Activated naive CD8-positive, alpha-beta T cell treated with anti-CD3 and anti-CD28 coated beads, Interleukin-2, amount 10 ng/mL, durations not matched to agents 7 days and 5 days (primary cell): ENCODE measurements around the gene ATP8B2. TPM values are rescaled to one million over a fixed set of nuclear protein-coding genes. Genes with fewer than 3 reads are reported as not detected.

Experiments
- ATAC-seq: fragments of 150-1000 bp; cut with Tn5 transposase; one replicate; pipeline ENCODE4 v1.10.0; 2021; ENCODE audit warnings: low read depth, moderate library complexity
- POLR2A ChIA-PET: fragments of 350-600 bp; sonication (Branson Sonifier 250); formaldehyde crosslinking; loops from one replicate; lab custom pipeline; 2021; ENCODE audit warnings: antibody characterized with exemption; lab: Charles Lee
- DNase-seq: peaks from one replicate; pipeline ENCODE4 v3.0.0; 2021
- H3K27ac Mint-ChIP-seq: one replicate; pipeline ENCODE4 v1.8.0; 2022; ENCODE audit warnings: mild to moderate bottlenecking, mixed read lengths
- H3K27me3 Mint-ChIP-seq: one replicate; pipeline ENCODE4 v1.8.0; 2022; ENCODE audit warnings: mild to moderate bottlenecking, moderate library complexity, mixed read lengths
- H3K36me3 Mint-ChIP-seq: one replicate; pipeline ENCODE4 v1.8.0; 2021; ENCODE audit warnings: mild to moderate bottlenecking, mixed read lengths
- H3K4me1 Mint-ChIP-seq: one replicate; pipeline ENCODE4 v1.8.0; 2021; ENCODE audit warnings: mixed read lengths
- H3K4me3 Mint-ChIP-seq: one replicate; pipeline ENCODE4 v1.8.0; 2022; ENCODE audit warnings: mild to moderate bottlenecking, moderate library complexity, mixed read lengths
- H3K9me3 Mint-ChIP-seq: one replicate; pipeline ENCODE4 v1.8.0; 2021; ENCODE audit warnings: mixed read lengths
- total RNA-seq, 2 experiments: library from RNA; stranded (reverse); gene quantifications; one replicate each; pipeline ENCODE4 v1.2.3, GENCODE V29; 2021

ATP8B2 gene
- total RNA-seq, 2 experiments from 2014 or later = 91.2 to 95.4 TPM

DNA sequence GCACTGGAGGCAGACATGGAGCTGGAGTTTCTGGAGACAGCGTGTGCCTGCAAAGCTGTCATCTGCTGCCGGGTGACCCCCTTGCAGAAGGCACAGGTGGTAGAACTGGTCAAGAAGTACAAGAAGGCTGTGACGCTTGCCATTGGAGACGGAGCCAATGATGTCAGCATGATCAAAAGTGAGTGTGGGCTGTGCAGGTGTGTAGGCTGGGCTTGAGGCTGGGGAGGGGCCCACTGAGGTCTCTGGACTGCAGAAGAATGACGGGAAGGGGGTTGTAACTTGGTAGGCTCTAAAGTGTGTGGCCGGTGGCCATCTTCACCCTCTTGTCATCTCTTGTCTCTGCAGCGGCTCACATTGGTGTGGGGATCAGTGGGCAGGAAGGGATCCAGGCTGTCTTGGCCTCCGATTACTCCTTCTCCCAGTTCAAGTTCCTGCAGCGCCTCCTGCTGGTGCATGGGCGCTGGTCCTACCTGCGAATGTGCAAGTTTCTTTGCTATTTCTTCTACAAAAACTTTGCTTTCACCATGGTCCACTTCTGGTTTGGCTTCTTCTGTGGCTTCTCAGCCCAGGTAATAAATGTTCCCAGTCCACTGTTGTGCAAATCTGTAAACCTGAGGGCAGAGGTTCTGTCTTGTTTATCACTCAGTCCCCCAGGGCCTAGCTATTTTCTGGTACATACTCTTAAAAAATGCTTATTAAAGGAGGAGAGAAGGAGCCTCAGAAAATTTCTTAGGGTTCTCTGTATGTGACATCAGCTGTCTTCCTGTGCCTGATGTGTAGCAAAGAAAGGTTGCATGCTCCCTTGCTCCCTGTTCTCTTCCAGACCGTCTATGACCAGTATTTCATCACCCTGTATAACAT, 19.9 kb downstream of the ATP8B2 start:
- POLR2A ChIA-PET = interaction anchor here (0.6 to 4.6 kb wide), 5 partner anchors 9 to 163 kb away, joined by 3 to 33 read pairs (median 4); partner anchors contain the start of gene ATP8B2

DNA sequence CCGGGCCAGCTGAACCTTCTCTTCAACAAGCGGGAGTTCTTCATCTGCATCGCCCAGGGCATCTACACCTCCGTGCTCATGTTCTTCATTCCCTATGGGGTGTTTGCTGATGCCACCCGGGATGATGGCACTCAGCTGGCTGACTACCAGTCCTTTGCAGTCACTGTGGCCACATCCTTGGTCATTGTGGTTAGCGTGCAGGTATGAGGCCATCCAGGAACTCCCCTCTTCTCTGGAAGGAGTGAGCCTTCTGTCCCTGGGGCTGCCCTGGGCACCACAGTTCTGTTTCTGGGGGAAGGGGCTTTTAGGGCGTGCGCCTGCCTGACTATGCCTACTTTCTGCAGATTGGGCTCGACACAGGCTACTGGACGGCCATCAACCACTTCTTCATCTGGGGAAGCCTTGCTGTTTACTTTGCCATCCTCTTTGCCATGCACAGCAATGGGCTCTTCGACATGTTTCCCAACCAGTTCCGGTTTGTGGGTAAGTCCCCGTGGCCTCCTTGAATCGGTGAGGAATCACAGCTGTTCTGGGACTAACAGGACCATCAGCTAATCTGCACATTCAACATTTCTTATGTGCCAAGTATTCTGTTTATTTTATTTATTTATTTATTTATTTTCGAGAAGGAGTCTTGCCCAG, 21.1 kb downstream of the ATP8B2 start:
- H3K9me3 Mint-ChIP-seq = no peaks in the 10 kb centered on the region
- peaks cover 37% of the 10 kb centered on the region for H3K4me1 Mint-ChIP-seq
- ATAC-seq = no peak
- DNase-seq = no peak
- no peak overlapping the region for H3K4me3 Mint-ChIP-seq
- no peak overlapping the region for H3K27ac Mint-ChIP-seq
- H3K27me3 Mint-ChIP-seq = no peaks in the 10 kb centered on the region
- POLR2A ChIA-PET = interaction anchor here (2.3 kb wide), 1 partner anchor 21 kb away, joined by 8 read pairs; the partner anchor contains the start of gene ATP8B2
- peaks cover 47% of the 10 kb centered on the region for H3K36me3 Mint-ChIP-seq

More for the DNA sequence above, 19.9 kb downstream of the ATP8B2 start:
- Mint-ChIP-seq H3K9me3 (no peaks in the 10 kb centered on the region), H3K4me3 (no peak overlapping the region), H3K4me1 (peaks cover 43% of the 10 kb centered on the region), H3K27me3 (no peaks in the 10 kb centered on the region), H3K36me3 (peaks cover 59% of the 10 kb centered on the region), H3K27ac (peak overlapping the region; percentile 12)
- peak; percentile 79 for DNase-seq
- no peak for ATAC-seq

DNA sequence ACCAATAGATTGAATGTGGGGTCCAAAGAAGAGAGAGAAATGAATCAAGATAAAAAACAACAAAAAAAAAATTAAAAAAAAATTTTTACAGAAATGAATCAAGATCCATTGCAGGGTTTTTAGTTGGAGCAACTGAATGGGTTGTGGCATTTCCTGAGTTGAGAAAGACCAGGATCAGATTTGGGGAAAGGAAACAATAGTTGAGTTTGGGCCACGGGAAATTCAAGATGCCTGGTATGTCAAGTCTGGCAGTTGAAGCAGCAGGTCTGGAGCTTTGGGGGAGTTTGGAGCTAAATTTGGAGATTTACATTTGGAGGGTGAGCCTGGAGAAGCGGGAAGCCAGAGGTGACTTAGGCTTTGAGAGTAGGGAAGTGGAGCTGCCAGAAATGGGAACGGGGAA, 22.6 kb downstream of the ATP8B2 start:
- H3K4me1 Mint-ChIP-seq = peaks cover 32% of the 10 kb centered on the region
- DNase-seq (no peak), ATAC-seq (no peak)
- H3K4me3 Mint-ChIP-seq = no peak overlapping the region
- POLR2A ChIA-PET = interaction anchor here (0.5 to 0.6 kb wide), 2 partner anchors 43 to 79 kb away, joined by 4 to 6 read pairs; no protein-coding TSS in a partner anchor
- H3K27me3 Mint-ChIP-seq = peaks cover 8% of the 10 kb centered on the region
- no peak overlapping the region for H3K27ac Mint-ChIP-seq
- H3K36me3 Mint-ChIP-seq = peaks cover 35% of the 10 kb centered on the region
- no peaks in the 10 kb centered on the region for H3K9me3 Mint-ChIP-seq

DNA sequence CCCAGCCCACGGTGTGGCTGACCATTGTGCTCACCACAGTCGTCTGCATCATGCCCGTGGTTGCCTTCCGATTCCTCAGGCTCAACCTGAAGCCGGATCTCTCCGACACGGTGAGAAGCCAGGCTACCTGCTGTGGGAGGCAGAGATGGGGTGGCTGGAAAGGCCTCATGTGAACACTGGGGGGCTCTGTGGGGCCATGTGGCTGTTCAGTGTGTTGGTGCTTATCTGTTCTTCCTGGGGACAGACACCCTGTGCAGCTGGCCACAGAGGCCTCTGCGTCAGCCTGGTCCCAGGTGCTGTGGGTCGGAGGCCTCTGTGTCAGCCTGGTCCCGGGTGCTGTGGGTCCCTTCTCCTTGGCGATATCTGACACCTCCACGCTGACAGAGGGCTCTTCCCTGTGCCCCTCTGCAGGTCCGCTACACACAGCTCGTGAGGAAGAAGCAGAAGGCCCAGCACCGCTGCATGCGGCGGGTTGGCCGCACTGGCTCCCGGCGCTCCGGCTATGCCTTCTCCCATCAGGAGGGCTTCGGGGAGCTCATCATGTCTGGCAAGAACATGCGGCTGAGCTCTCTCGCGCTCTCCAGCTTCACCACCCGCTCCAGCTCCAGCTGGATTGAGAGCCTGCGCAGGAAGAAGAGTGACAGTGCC, 23.2 kb downstream of the ATP8B2 start:
- no peak for ATAC-seq
- Mint-ChIP-seq H3K4me3 (no peak overlapping the region), H3K27ac (no peak overlapping the region), H3K4me1 (peaks cover 33% of the 10 kb centered on the region), H3K9me3 (no peaks in the 10 kb centered on the region), H3K27me3 (peaks cover 13% of the 10 kb centered on the region), H3K36me3 (peaks cover 32% of the 10 kb centered on the region)
- DNase-seq = no peak
- POLR2A ChIA-PET = interaction anchor here (0.5 kb wide), 1 partner anchor 15 kb away, joined by 3 read pairs; no protein-coding TSS in a partner anchor

DNA sequence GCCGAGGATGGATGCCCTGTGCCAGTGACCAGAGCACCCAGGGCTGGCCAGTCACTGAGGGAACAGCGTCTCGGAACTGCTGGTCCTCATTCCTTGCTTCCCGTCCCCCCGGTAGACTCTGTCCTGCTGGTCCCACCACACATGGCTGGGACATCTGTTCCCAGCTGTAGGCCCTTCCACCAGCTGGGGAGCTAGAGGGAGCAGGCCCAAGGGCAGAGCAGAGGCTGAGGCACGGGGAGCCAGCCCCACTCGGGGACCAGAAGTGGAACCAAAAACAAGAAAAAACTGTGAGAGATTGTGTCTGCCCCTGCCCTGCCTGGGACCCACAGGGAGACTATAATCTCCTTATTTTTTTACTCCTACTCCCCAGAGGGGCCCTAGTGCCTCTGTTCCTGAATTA, 23.8 kb downstream of the ATP8B2 start:
- Mint-ChIP-seq H3K4me1 (peaks cover 34% of the 10 kb centered on the region), H3K9me3 (no peaks in the 10 kb centered on the region), H3K27me3 (peaks cover 19% of the 10 kb centered on the region), H3K36me3 (peaks cover 26% of the 10 kb centered on the region), H3K4me3 (no peak overlapping the region), H3K27ac (no peak overlapping the region)
- no peak for ATAC-seq
- POLR2A ChIA-PET = interaction anchor here (0.5 kb wide), 1 partner anchor 16 kb away, joined by 3 read pairs; no protein-coding TSS in a partner anchor
- DNase-seq = no peak

DNA sequence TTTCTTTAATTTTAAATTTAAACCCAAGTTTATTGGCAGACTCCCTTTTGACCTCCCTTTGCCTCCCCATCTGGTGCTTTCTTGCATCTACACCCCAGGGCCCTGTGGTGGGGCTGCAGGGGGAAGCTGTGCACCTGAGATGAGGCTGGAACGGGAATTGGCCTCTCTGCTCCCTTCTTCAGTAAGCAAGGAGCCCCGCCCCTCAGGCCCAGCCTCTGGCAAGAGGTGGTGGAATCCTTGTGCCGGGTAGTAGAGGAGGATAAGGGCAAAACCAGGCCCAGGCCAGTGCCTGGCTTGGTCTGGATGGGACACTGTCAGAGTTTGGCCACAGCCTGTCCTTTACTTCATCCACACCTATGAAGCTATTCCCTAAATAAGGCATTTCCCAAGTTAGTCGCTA, 25.1 kb downstream of the ATP8B2 start:
- Mint-ChIP-seq H3K27me3 (peaks cover 21% of the 10 kb centered on the region), H3K4me1 (peaks cover 27% of the 10 kb centered on the region), H3K9me3 (no peaks in the 10 kb centered on the region), H3K36me3 (peaks cover 16% of the 10 kb centered on the region), H3K4me3 (no peak overlapping the region), H3K27ac (no peak overlapping the region)
- no peak for ATAC-seq
- no peak for DNase-seq
- POLR2A ChIA-PET = no interaction called here

DNA sequence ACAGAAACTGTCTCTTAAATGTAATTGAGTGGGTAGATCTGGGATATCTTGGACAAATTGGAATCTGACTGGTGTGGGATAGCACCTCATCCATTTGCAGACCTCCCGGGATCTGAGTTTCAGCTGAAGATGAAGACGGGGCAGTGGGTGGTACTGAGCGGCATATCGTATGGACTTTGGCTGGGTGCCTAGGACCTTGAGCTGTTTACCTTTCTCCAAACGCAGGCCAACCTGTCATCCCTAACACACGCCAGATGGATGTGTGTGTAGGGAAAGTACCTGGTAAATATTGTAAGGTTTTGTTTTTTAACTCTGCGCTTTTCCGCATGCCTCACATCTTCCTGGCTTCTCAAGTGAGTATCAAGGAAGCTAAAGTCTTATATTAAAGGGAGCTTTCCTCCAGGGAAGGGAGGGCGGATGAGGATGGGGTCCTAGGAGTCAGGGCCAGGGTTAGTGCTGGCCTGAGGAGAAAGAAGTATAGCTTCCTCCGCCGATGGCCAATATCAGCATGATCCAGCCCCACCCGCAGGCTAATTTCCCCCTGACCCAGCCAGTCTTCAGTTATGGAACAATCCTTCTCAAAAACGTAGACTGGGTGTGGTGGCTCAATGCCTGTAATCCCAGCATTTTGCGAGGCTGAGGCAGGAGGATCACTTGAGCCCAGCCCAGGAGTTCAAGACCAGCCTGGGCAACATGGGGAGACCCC, 26.2 kb downstream of the ATP8B2 start:
- H3K4me1 Mint-ChIP-seq = peaks cover 23% of the 10 kb centered on the region
- H3K9me3 Mint-ChIP-seq = no peaks in the 10 kb centered on the region
- H3K36me3 Mint-ChIP-seq = peaks cover 11% of the 10 kb centered on the region
- POLR2A ChIA-PET = no interaction called here
- ATAC-seq = no peak
- no peak overlapping the region for H3K4me3 Mint-ChIP-seq
- H3K27ac Mint-ChIP-seq = no peak overlapping the region
- DNase-seq = no peak
- H3K27me3 Mint-ChIP-seq = peaks cover 21% of the 10 kb centered on the region

DNA sequence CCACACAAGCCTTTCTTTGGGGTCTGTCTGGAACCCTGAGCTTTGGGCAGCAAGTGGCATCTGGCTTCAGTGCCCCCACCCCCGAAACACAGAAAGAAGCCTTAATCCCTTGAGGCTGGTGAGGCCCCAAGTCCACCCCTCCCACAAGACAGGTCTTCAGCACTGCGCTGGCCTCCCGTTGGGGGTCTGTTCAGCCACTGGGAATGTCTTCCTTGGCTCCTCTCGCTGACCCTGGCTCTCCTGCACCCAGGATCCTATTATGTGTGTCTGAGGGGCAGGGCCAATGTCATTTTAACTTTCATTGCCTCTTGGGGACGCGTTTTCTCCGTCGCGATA, 26.9 kb downstream of the ATP8B2 start:
- peaks cover 9% of the 10 kb centered on the region for H3K36me3 Mint-ChIP-seq
- peaks cover 21% of the 10 kb centered on the region for H3K27me3 Mint-ChIP-seq
- no peaks in the 10 kb centered on the region for H3K9me3 Mint-ChIP-seq
- peaks cover 19% of the 10 kb centered on the region for H3K4me1 Mint-ChIP-seq
- H3K27ac Mint-ChIP-seq = no peak overlapping the region
- no peak for DNase-seq
- H3K4me3 Mint-ChIP-seq = peak overlapping the region; percentile 83
- ATAC-seq = no peak
- POLR2A ChIA-PET = interaction anchor here (1.3 kb wide), 1 partner anchor 17 kb away, joined by 4 read pairs; no protein-coding TSS in a partner anchor

DNA sequence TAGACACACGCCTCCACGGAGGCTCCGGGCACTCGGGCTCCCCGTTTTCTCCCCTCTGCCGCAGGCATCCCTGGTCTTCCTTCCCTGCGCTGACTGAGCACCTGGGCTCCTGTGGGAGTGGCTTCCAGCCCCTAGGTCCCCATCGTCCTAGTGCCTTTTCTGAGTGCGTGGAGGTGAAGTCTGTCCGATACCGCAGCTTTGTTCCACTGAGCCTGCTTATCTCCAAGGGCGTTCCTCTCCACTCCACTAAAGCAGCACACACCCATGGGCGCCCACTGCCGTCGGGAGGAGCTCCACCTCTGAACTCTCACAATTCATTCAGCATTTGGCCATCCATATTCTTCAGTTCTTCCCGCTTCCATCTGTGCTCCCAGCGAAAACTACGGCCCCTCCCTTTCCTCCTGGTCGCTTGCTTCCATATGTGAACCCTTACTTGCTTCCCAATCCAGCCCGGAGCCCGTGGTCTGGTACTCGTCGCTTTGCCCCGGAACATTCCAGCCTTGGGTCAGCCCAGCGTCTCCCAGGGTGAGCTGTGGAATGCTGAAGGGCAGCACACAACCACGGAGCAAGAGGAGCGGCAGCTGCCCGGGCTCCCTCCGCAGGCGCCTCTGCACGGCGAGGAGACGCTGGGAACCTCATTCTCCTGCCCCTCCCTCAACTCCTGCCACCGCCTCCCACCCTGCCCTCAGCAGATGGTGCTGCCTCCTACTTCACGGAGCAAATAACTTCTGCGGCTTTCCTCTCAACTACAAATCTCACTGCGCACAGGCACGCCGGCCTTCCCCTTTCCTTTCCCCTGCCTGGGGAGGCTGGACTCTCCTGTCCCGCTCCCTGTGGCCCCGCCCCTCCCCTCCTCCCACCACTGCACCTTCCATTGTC, 27.5 kb downstream of the ATP8B2 start:
- Mint-ChIP-seq H3K36me3 (peaks cover 6% of the 10 kb centered on the region), H3K4me3 (peak overlapping the region; percentile 83), H3K27me3 (peaks cover 21% of the 10 kb centered on the region), H3K4me1 (peaks cover 19% of the 10 kb centered on the region), H3K27ac (peak overlapping the region; percentile 41), H3K9me3 (no peaks in the 10 kb centered on the region)
- POLR2A ChIA-PET = interaction anchor here (0.6 to 1.3 kb wide), 2 partner anchors 17 to 169 kb away, joined by 4 read pairs; no protein-coding TSS in a partner anchor
- ATAC-seq (peak; percentile 55), DNase-seq (no peak)

DNA sequence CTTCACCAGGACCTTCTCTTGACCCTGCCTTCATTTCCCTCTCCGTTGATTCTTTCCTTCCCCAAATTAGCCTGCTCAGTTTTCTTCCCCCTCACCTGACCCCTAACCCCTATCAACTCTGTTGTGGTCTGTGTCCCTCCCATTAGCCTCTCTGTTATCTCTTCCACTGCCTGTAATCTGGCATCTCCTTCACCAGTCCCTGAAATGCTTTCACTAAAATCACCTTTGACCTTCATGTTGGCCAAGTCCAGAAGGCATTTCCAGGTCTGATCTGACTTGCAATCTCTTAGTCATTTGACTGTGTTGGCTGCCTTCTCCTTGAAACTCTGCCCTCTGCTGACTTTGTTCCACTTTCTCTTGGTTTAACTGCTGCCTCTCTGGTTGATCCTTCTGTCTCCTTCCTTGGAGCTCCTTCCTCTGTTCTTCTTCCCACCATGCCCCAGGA, 28.2 kb downstream of the ATP8B2 start:
- DNase-seq (no peak), ATAC-seq (peak; percentile 49)
- Mint-ChIP-seq H3K27ac (no peak overlapping the region), H3K4me1 (peaks cover 19% of the 10 kb centered on the region), H3K27me3 (peaks cover 21% of the 10 kb centered on the region), H3K9me3 (no peaks in the 10 kb centered on the region), H3K4me3 (peak overlapping the region; percentile 83), H3K36me3 (peaks cover 6% of the 10 kb centered on the region)
- POLR2A ChIA-PET = interaction anchor here (1.3 kb wide), 1 partner anchor 18 kb away, joined by 4 read pairs; no protein-coding TSS in a partner anchor

DNA sequence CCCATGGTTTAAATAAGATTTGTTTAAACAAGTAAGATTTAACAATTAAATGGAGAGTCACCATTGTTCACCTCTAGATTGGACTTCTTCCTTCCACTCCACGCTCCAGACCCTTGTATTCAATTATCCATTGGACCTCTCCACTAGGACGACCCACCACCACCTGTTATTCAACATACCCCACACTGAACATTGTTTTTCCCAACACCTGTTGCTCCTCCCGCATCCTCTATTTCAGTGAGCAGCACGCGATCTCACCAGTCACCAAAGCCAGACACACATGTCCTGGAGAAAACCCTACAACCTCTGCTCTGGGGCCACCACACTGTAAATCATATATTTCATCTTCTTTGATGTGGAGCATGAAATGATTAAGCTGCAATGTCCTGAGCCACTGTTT, 28.6 kb downstream of the ATP8B2 start:
- peaks cover 6% of the 10 kb centered on the region for H3K36me3 Mint-ChIP-seq
- no peak for DNase-seq
- POLR2A ChIA-PET = no interaction called here
- ATAC-seq = no peak
- H3K27me3 Mint-ChIP-seq = peaks cover 21% of the 10 kb centered on the region
- peaks cover 19% of the 10 kb centered on the region for H3K4me1 Mint-ChIP-seq
- no peak overlapping the region for H3K4me3 Mint-ChIP-seq
- H3K9me3 Mint-ChIP-seq = no peaks in the 10 kb centered on the region
- H3K27ac Mint-ChIP-seq = no peak overlapping the region

DNA sequence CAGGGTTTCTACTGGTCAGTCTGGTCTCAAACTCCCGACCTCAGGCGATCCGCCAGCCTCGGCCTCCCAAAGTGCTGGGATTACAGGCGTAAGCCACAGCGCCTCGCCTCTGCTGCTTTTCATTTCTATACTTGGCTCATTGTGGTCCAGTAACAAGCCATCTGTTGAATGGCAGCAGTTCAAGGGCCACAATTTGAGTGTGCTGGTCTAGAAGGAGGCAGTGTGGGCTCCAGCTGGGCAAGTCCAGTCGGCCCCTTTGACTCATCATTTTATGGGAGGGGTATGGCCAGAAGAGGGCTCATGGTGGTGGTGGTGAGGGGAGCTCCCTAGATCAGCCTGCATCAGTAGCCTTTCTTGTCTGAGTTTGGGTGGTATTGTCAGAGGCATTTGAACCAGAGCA, 33.2 kb downstream of the ATP8B2 start:
- peaks cover 14% of the 10 kb centered on the region for H3K27me3 Mint-ChIP-seq
- no peak overlapping the region for H3K4me3 Mint-ChIP-seq
- no peak overlapping the region for H3K27ac Mint-ChIP-seq
- DNase-seq = no peak
- peaks cover under 1% of the 10 kb centered on the region for H3K36me3 Mint-ChIP-seq
- peaks cover 1% of the 10 kb centered on the region for H3K9me3 Mint-ChIP-seq
- POLR2A ChIA-PET = no interaction called here
- peaks cover 6% of the 10 kb centered on the region for H3K4me1 Mint-ChIP-seq
- no peak for ATAC-seq
